Panc1 (cell line): ENCODE measurements around the gene PBOV1.

Source experiments
- POLR2AphosphoS5 ChIP-seq: IDR thresholded peaks from 2 replicates; pipeline ENCODE4 v1.6.1; 2012; ENCODE audit warnings: mild to moderate bottlenecking, low read depth, low read length, moderate library complexity
- SIN3A ChIP-seq: IDR thresholded peaks from 2 replicates; pipeline ENCODE4 v1.6.1; 2012; ENCODE audit warnings: low read depth, mild to moderate bottlenecking, low read length, moderate library complexity, borderline replicate concordance; ENCODE audit not compliant: insufficient read depth
- TCF7L2 ChIP-seq: IDR thresholded peaks from 2 replicates; pipeline ENCODE4 v1.6.1; 2011; ENCODE audit warnings: mild to moderate bottlenecking, low read depth, low read length, inconsistent platforms
- TF ChIP-seq, protein P1 (sequence below): fragments of 450-650 bp; IDR thresholded peaks from 2 replicates; pipeline ENCODE4 v1.5.1; 2017; ENCODE audit warnings: mild to moderate bottlenecking
- TF ChIP-seq, protein P2 (sequence below), 2 experiments: IDR thresholded peaks; 2 replicates each; pipeline ENCODE4 v1.6.1; 2011 to 2012; ENCODE audit warnings: low read depth in 2 of 2, control low read depth in 1 of 2, low read length in 1 of 2, mild to moderate bottlenecking in 1 of 2, moderate library complexity in 1 of 2; ENCODE audit not compliant: insufficient read depth in 1 of 2

- TF ChIP-seq, protein P1, sequence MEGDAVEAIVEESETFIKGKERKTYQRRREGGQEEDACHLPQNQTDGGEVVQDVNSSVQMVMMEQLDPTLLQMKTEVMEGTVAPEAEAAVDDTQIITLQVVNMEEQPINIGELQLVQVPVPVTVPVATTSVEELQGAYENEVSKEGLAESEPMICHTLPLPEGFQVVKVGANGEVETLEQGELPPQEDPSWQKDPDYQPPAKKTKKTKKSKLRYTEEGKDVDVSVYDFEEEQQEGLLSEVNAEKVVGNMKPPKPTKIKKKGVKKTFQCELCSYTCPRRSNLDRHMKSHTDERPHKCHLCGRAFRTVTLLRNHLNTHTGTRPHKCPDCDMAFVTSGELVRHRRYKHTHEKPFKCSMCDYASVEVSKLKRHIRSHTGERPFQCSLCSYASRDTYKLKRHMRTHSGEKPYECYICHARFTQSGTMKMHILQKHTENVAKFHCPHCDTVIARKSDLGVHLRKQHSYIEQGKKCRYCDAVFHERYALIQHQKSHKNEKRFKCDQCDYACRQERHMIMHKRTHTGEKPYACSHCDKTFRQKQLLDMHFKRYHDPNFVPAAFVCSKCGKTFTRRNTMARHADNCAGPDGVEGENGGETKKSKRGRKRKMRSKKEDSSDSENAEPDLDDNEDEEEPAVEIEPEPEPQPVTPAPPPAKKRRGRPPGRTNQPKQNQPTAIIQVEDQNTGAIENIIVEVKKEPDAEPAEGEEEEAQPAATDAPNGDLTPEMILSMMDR = no peak
- TF ChIP-seq TCF7L2 = no peak
- TF ChIP-seq SIN3A = no peak
- TF ChIP-seq POLR2AphosphoS5 = no peak
- TF ChIP-seq, protein P2, sequence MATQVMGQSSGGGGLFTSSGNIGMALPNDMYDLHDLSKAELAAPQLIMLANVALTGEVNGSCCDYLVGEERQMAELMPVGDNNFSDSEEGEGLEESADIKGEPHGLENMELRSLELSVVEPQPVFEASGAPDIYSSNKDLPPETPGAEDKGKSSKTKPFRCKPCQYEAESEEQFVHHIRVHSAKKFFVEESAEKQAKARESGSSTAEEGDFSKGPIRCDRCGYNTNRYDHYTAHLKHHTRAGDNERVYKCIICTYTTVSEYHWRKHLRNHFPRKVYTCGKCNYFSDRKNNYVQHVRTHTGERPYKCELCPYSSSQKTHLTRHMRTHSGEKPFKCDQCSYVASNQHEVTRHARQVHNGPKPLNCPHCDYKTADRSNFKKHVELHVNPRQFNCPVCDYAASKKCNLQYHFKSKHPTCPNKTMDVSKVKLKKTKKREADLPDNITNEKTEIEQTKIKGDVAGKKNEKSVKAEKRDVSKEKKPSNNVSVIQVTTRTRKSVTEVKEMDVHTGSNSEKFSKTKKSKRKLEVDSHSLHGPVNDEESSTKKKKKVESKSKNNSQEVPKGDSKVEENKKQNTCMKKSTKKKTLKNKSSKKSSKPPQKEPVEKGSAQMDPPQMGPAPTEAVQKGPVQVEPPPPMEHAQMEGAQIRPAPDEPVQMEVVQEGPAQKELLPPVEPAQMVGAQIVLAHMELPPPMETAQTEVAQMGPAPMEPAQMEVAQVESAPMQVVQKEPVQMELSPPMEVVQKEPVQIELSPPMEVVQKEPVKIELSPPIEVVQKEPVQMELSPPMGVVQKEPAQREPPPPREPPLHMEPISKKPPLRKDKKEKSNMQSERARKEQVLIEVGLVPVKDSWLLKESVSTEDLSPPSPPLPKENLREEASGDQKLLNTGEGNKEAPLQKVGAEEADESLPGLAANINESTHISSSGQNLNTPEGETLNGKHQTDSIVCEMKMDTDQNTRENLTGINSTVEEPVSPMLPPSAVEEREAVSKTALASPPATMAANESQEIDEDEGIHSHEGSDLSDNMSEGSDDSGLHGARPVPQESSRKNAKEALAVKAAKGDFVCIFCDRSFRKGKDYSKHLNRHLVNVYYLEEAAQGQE (IDR thresholded peaks at IDR 0.05; ENCODE audit: insufficient read depth in 1 of 2, low read depth in 2 of 2, low read length in 1 of 2) = no peak
Measured at GRCh38 chr6:138235205-138235604, 16.9 kb upstream of the PBOV1 start.
